Neuronal stem cell (in vitro differentiated cells): ENCODE results near the gene ARL4D.

Experiments
- DNase-seq: peaks from one replicate; pipeline ENCODE4 v3.0.0-alpha.2; 2013; ENCODE audit warnings: low spot score
- H2AFZ ChIP-seq: one replicate; pipeline ENCODE4 v1.6.1; 2013; ENCODE audit warnings: mild to moderate bottlenecking, low read length, inconsistent platforms
- H2AK5ac ChIP-seq: 2 replicates; pipeline ENCODE4 v1.6.1; 2013; ENCODE audit warnings: low read depth, mild to moderate bottlenecking, inconsistent platforms, low read length, moderate library complexity, mixed read lengths
- H2BK120ac ChIP-seq: 2 replicates; pipeline ENCODE4 v1.6.1; 2013; ENCODE audit warnings: low read depth, mild to moderate bottlenecking, inconsistent platforms, low read length, moderate library complexity, mixed read lengths
- H2BK12ac ChIP-seq: one replicate; pipeline ENCODE4 v1.6.1; 2013; ENCODE audit warnings: low read length, inconsistent platforms
- H2BK15ac ChIP-seq: 2 replicates; pipeline ENCODE4 v1.6.1; 2013; ENCODE audit warnings: mild to moderate bottlenecking, low read length, inconsistent platforms, mixed read lengths
- H2BK5ac ChIP-seq: one replicate; pipeline ENCODE4 v1.6.1; 2013; ENCODE audit warnings: inconsistent platforms, mild to moderate bottlenecking, low read length, moderate library complexity
- H3K14ac ChIP-seq: one replicate; pipeline ENCODE4 v1.6.1; 2013; ENCODE audit warnings: low read length, inconsistent platforms
- H3K18ac ChIP-seq: 2 replicates; pipeline ENCODE4 v1.6.1; 2013; ENCODE audit warnings: low read length, inconsistent platforms
- H3K23ac ChIP-seq: 2 replicates; pipeline ENCODE4 v1.6.1; 2013; ENCODE audit warnings: low read depth, mild to moderate bottlenecking, mixed read lengths, low read length, inconsistent platforms; ENCODE audit not compliant: poor library complexity
- H3K27ac ChIP-seq: replicated peaks from 3 replicates; pipeline ENCODE4 v1.5.1; 2013; ENCODE audit warnings: low read length, inconsistent platforms
- H3K27me3 ChIP-seq, 3 experiments: 2 replicates each; pipeline ENCODE4 v1.6.1; 2013; ENCODE audit warnings: low read length in 3 of 3, mild to moderate bottlenecking in 2 of 3, inconsistent platforms in 1 of 3, low read depth in 1 of 3, mixed read lengths in 1 of 3, moderate library complexity in 1 of 3; ENCODE audit not compliant: control insufficient read depth in 3 of 3, insufficient read depth in 3 of 3
- H3K36me3 ChIP-seq, 2 donors: replicated peaks in 1 of 2; 2 replicates each; pipeline ENCODE4 v1.6.1; 2013; ENCODE audit warnings: low read length in 2 of 2; ENCODE audit not compliant: control insufficient read depth in 2 of 2, insufficient read depth in 2 of 2
- H3K4ac ChIP-seq: 2 replicates; pipeline ENCODE4 v1.6.1; 2013; ENCODE audit warnings: inconsistent platforms, mild to moderate bottlenecking, low read length, moderate library complexity
- H3K4me1 ChIP-seq, 2 donors: 1 replicate in 1 of 2; 2 replicates in 1 of 2; pipeline ENCODE4 v1.6.1; 2013; ENCODE audit warnings: low read length in 2 of 2, low read depth in 1 of 2; ENCODE audit not compliant: control insufficient read depth in 2 of 2, insufficient read depth in 1 of 2
- H3K4me2 ChIP-seq: one replicate; pipeline ENCODE4 v1.6.1; 2013; ENCODE audit warnings: mild to moderate bottlenecking, low read length, inconsistent platforms; ENCODE audit not compliant: insufficient read depth, poor library complexity, severe bottlenecking
- H3K4me3 ChIP-seq, 2 donors: 2 replicates each; pipeline ENCODE4 v1.5.1; 2013; ENCODE audit warnings: low read length in 2 of 2, mild to moderate bottlenecking in 2 of 2, inconsistent platforms in 1 of 2, moderate library complexity in 1 of 2
- H3K79me1 ChIP-seq: one replicate; pipeline ENCODE4 v1.6.1; 2013; ENCODE audit warnings: low read depth, mild to moderate bottlenecking, inconsistent platforms, low read length, moderate library complexity
- H3K9ac ChIP-seq: one replicate; pipeline ENCODE4 v1.6.1; 2013; ENCODE audit warnings: mild to moderate bottlenecking, low read depth, low read length, inconsistent platforms; ENCODE audit not compliant: poor library complexity
- H3K9me3 ChIP-seq, 2 donors: replicated peaks in 1 of 2; 2 replicates each; pipeline versions ENCODE3 to v1.6.1; 2013; ENCODE audit warnings: low read length in 2 of 2, mild to moderate bottlenecking in 2 of 2, inconsistent platforms in 1 of 2, low read depth in 1 of 2, mixed read lengths in 1 of 2, moderate library complexity in 1 of 2; ENCODE audit not compliant: control insufficient read depth in 2 of 2, insufficient read depth in 1 of 2
- H4K8ac ChIP-seq: one replicate; pipeline ENCODE4 v1.6.1; 2013; ENCODE audit warnings: low read depth, mild to moderate bottlenecking, inconsistent platforms, low read length, moderate library complexity
- H4K91ac ChIP-seq: one replicate; pipeline ENCODE4 v1.6.1; 2013; ENCODE audit warnings: low read length, low read depth, mild to moderate bottlenecking, inconsistent platforms; ENCODE audit not compliant: poor library complexity
- WGBS, 2 donors: extraction: QIAGEN DNeasy Blood & Tissue Kit; methylation state at CpG; one replicate each; pipeline ENCODE4 v1.1.7; 2013; ENCODE audit warnings: missing lambda C conversion rate in 2 of 2, mixed read lengths in 1 of 2; ENCODE audit not compliant: insufficient read length in 2 of 2, insufficient replicate concordance in 1 of 2; ENCODE audit errors: extremely low coverage in 2 of 2; 5-methylcytosine and 5-hydroxymethylcytosine counted together

The ARL4D gene

GRCh38 chr17:43384476-43384862 is 14.3 kb upstream of the ARL4D start:
- H2AK5ac ChIP-seq, result no peak overlapping the region
- H2BK120ac ChIP-seq, result no peak overlapping the region
- H2BK12ac ChIP-seq, result no peak overlapping the region
- H3K36me3 ChIP-seq, result no peaks in the 10 kb centered on the region
- peaks cover 0 to 10% of the 10 kb centered on the region in 2 donors for H3K4me1 ChIP-seq
- no peak overlapping the region for H3K18ac ChIP-seq
- H3K27ac ChIP-seq, result no peak overlapping the region
- H4K91ac ChIP-seq, result no peak overlapping the region
- no peak overlapping the region for H2BK15ac ChIP-seq
- no peak overlapping the region for H3K14ac ChIP-seq
- no CpG with 5 or more reads among the region's 2 CpGs for WGBS, 2 donors
- H2BK5ac ChIP-seq, result no peak overlapping the region
- H3K79me1 ChIP-seq, result no peaks in the 10 kb centered on the region
- H3K4me3 ChIP-seq, result no peak overlapping the region
- peak overlapping the region; percentile 75 for H2AFZ ChIP-seq
- H3K4ac ChIP-seq, result no peak overlapping the region
- no peak overlapping the region for H3K4me2 ChIP-seq
- no peak overlapping the region for H4K8ac ChIP-seq
- no peak for DNase-seq
- H3K27me3 ChIP-seq, result no peaks in the 10 kb centered on the region
- H3K9me3 ChIP-seq, result peaks cover 4 to 6% of the 10 kb centered on the region in 2 donors
- no peak overlapping the region for H3K9ac ChIP-seq
- H3K23ac ChIP-seq, result no peak overlapping the region

GRCh38 chr17:43385046-43385831 is 13.6 kb upstream of the ARL4D start:
- no peak overlapping the region for H3K4me3 ChIP-seq
- no peak overlapping the region for H2BK12ac ChIP-seq
- DNase-seq, result no peak
- no peak overlapping the region for H4K91ac ChIP-seq
- H3K79me1 ChIP-seq, result no peaks in the 10 kb centered on the region
- H3K23ac ChIP-seq, result no peak overlapping the region
- H4K8ac ChIP-seq, result no peak overlapping the region
- H3K9ac ChIP-seq, result no peak overlapping the region
- no peak overlapping the region for H3K18ac ChIP-seq
- no peak overlapping the region for H2AFZ ChIP-seq
- no peaks in the 10 kb centered on the region for H3K36me3 ChIP-seq
- no peak overlapping the region for H3K4me2 ChIP-seq
- WGBS, 2 donors, result no CpG with 5 or more reads among the region's 5 CpGs
- no peak overlapping the region for H3K27ac ChIP-seq
- peaks cover 0 to 10% of the 10 kb centered on the region in 2 donors for H3K4me1 ChIP-seq
- no peak overlapping the region for H2AK5ac ChIP-seq
- no peak overlapping the region for H2BK120ac ChIP-seq
- no peak overlapping the region for H3K4ac ChIP-seq
- H3K27me3 ChIP-seq, result no peaks in the 10 kb centered on the region
- peaks cover 4% of the 10 kb centered on the region in 2 donors for H3K9me3 ChIP-seq
- no peak overlapping the region for H2BK5ac ChIP-seq
- H2BK15ac ChIP-seq, result no peak overlapping the region
- H3K14ac ChIP-seq, result no peak overlapping the region

- Histone ChIP-seq H3K9ac (peak overlapping the region; percentile 85), H3K36me3 (no peaks in the 10 kb centered on the region), H4K8ac (no peak overlapping the region), H2BK15ac (no peak overlapping the region), H3K14ac (no peak overlapping the region), H3K4me1 (peaks cover 0 to 10% of the 10 kb centered on the region in 2 donors), H2AK5ac (no peak overlapping the region), H3K4me2 (peak overlapping the region; percentile 92), H2BK120ac (no peak overlapping the region), H3K23ac (peak overlapping the region; percentile 3), H3K79me1 (no peaks in the 10 kb centered on the region), H2BK5ac (peak overlapping the region; percentile 20), H3K27me3 (no peaks in the 10 kb centered on the region), H4K91ac (no peak overlapping the region), H2BK12ac (no peak overlapping the region), H3K27ac (peak overlapping the region; percentile 86), H3K9me3 (no peaks in the 10 kb centered on the region), H3K4me3 (peak overlapping the region; percentile 49 to 79), H3K4ac (no peak overlapping the region), H3K18ac (peak overlapping the region; percentile 81), H2AFZ (peak overlapping the region; percentile 91)
- no CpG with 5 or more reads among the region's 38 CpGs for WGBS, 2 donors
- peak; percentile 87 for DNase-seq
Measured at GRCh38 chr17:43388359-43389045, 10.3 kb upstream of the ARL4D start.
